OCI-LY3 (cell line): ENCODE results near the gene COX20.

ENCODE experiments used
- EZH2phosphoT487 ChIP-seq: fragments of 200-600 bp; shearing (Covaris generic); IDR thresholded peaks from 2 replicates; pipeline ENCODE4 v1.6.1; 2018; ENCODE audit warnings: antibody characterized with exemption, mixed run types, low read depth
- TF ChIP-seq, protein P1 (sequence below): fragments of 200-600, 300-600 bp; sonication (generic); IDR thresholded peaks from 2 replicates; pipeline ENCODE4 v1.5.1; 2014; ENCODE audit warnings: antibody characterized with exemption, low read length, low read depth

DNA sequence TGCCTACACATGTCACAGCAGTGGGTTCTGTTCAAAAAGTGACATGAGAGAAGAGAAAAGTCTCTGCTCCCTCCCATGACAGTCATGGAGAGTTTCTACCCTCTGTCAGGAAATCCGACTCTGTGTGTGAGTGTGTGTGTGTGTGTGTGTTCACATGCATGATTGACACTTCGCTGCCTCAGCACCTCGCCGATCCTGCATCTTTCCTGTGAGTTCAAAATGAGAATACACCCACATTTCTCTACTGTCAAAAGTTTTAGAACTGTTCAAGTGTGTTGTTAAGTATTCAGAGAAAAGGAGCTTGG, 46.2 kb upstream of the COX20 start:
- TF ChIP-seq, protein P1, sequence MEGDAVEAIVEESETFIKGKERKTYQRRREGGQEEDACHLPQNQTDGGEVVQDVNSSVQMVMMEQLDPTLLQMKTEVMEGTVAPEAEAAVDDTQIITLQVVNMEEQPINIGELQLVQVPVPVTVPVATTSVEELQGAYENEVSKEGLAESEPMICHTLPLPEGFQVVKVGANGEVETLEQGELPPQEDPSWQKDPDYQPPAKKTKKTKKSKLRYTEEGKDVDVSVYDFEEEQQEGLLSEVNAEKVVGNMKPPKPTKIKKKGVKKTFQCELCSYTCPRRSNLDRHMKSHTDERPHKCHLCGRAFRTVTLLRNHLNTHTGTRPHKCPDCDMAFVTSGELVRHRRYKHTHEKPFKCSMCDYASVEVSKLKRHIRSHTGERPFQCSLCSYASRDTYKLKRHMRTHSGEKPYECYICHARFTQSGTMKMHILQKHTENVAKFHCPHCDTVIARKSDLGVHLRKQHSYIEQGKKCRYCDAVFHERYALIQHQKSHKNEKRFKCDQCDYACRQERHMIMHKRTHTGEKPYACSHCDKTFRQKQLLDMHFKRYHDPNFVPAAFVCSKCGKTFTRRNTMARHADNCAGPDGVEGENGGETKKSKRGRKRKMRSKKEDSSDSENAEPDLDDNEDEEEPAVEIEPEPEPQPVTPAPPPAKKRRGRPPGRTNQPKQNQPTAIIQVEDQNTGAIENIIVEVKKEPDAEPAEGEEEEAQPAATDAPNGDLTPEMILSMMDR: no peak
- no peak for TF ChIP-seq EZH2phosphoT487
